ENCODE data around the gene LHFPL6. TPM values are rescaled to one million over a fixed set of nuclear protein-coding genes. Genes with fewer than 3 reads are reported as not detected.

Gene LHFPL6
- total and polyA plus RNA-seq, 10 of the 15 experiments (the other 5 are each of a cell fraction or from before 2014, with no cell fraction given), result 0.11 to 4.6 (median 0.41) TPM

- H3K4me3 ChIP-seq, result no peak overlapping the region
- H3K4me1 ChIP-seq (ENCODE audit: control insufficient read depth, insufficient read depth, low read length), result no peaks in the 10 kb centered on the region
- POLR2A ChIA-PET, result no interaction called here
- DNase-seq (ENCODE audit: low read depth, low spot score), result no peak
- H3K27ac ChIP-seq (ENCODE audit: control insufficient read depth, insufficient read depth), result no peak overlapping the region
- WGBS (ENCODE audit: insufficient coverage, insufficient replicate concordance, low lambda C conversion rate, missing lambda C conversion rate), result 55% methylated on average over 13 of the region's 13 CpGs
- no peak for FAIRE-seq
- RAD21 ChIA-PET (ENCODE audit: unreplicated experiment), result no interaction called here
- no peak overlapping the region for H3K9ac ChIP-seq (ENCODE audit: control insufficient read depth, insufficient read depth, low read length)
- no peaks in the 10 kb centered on the region for H3K79me2 ChIP-seq (ENCODE audit: control insufficient read depth, insufficient read depth, low read length)
- SMC1A ChIA-PET (ENCODE audit: uncharacterized antibody, unreplicated experiment), result interaction anchor here (1.5 kb wide), 1 partner anchor 10 kb away, joined by 5 read pairs; no protein-coding TSS in a partner anchor
- no TSS peak for BruUV-seq (replicated peaks)
- H2AFZ ChIP-seq (ENCODE audit: control insufficient read depth, low read depth, low read length), result no peak overlapping the region
- in situ Hi-C loops (cut with MboI), result no loop called here
- H3K36me3 ChIP-seq (ENCODE audit: control insufficient read depth in 2 of 2, insufficient read depth in 2 of 2, low read length in 1 of 2), result no peaks in the 10 kb centered on the region
- intact Hi-C loops (cut with micrococcal nuclease; ENCODE audit: unreplicated experiment), result no loop called here
- no peak for ATAC-seq
- CTCF ChIA-PET, result interaction anchor here (1.2 to 1.4 kb wide), 2 partner anchors 10 to 20 kb away, joined by 3 to 5 read pairs; no protein-coding TSS in a partner anchor
- H3K27me3 ChIP-seq (replicated peaks in 1 of 2; ENCODE audit: control insufficient read depth in 2 of 2, insufficient read depth in 2 of 2, low read length in 1 of 2), result no peaks in the 10 kb centered on the region; a peak in 2 of 4 replicates
- H3K4me2 ChIP-seq (ENCODE audit: control insufficient read depth, insufficient read depth), result no peak overlapping the region
- no peaks in the 10 kb centered on the region for H3K9me3 ChIP-seq (replicated peaks; ENCODE audit: control insufficient read depth, insufficient read depth, low read length)
- H4K20me1 ChIP-seq (ENCODE audit: control insufficient read depth, insufficient read depth), result no peaks in the 10 kb centered on the region
- TF ChIP-seq WRNIP1 (IDR thresholded peaks at IDR 0.05; ENCODE audit: borderline replicate concordance, low read depth, low read length) (no peak), ZNF384 (IDR thresholded peaks at IDR 0.05; ENCODE audit: borderline replicate concordance, low read depth, low read length) (no peak), ZNF207 (IDR thresholded peaks at IDR 0.05; ENCODE audit: borderline replicate concordance) (no peak), ZNF274 (IDR thresholded peaks at IDR 0.05; ENCODE audit: insufficient read depth, insufficient read length) (no peak), NKRF (conservative IDR thresholded peaks at IDR 0.05) (no peak), ZBTB4 (CRISPR knock-in tag; IDR thresholded peaks at IDR 0.05) (no peak), DPF2 (IDR thresholded peaks at IDR 0.05) (no peak), ASH2L (IDR thresholded peaks at IDR 0.05; ENCODE audit: borderline replicate concordance, low read depth) (no peak), MEF2A (IDR thresholded peaks at IDR 0.05; ENCODE audit: insufficient read depth, low read depth, low read length) (no peak), MLLT1 (IDR thresholded peaks at IDR 0.05) (no peak), ZBTB11 (CRISPR knock-in tag; IDR thresholded peaks at IDR 0.05) (no peak), TCF3 (IDR thresholded peaks at IDR 0.05; ENCODE audit: borderline replicate concordance, insufficient read depth, low read depth, low read length) (no peak)
Observed at GRCh38 chr13:39394796-39395678, 208.0 kb downstream of the LHFPL6 start.
